Erythroblast (primary cell): ENCODE measurements around the gene APRT.

Source experiments
- GATA1 ChIP-seq: IDR thresholded peaks from 2 replicates; pipeline ENCODE4 v1.6.1; 2011; ENCODE audit warnings: low read depth, mild to moderate bottlenecking, control low read depth, low read length, moderate library complexity
- POLR2A ChIP-seq: IDR thresholded peaks from 2 replicates; pipeline ENCODE4 v1.6.1; 2011; ENCODE audit warnings: mild to moderate bottlenecking, low read length

DNA sequence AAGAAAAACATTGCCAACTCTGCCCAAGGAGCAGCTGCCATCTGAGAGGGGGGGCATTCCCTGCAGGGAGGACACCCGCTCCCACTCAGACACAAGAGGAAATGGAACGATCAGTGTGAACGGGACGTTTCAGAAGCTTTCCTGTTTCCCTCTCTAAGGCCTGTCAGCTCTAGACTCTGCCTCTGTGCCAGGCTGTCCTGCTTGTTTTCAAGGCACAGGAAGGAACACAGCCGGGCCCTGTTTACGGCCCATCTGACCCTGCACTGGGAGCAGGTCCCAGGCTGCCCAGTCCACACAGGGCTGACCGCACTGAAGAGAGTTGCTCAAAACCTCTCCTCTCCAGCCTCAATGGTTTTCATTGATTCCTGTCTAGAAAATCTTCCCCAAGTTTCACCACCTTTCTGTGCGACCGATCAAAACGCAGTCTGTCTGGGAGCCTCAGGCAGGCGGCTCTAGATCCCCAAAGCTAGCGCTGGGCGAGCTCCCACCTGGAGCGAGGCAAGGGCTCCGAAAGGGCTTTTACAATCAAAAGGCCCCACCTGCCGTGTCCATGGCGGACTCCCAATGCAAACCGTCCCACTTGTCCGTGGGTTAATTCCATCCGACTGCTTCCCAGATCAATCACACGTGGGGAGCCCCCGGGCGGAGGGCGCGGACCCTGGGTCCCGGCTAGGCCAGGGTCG lies 28.2 kb downstream of the APRT start:
- TF ChIP-seq POLR2A: no peak
- TF ChIP-seq GATA1: no peak
